ENCODE results near the gene HBZ.

DNA sequence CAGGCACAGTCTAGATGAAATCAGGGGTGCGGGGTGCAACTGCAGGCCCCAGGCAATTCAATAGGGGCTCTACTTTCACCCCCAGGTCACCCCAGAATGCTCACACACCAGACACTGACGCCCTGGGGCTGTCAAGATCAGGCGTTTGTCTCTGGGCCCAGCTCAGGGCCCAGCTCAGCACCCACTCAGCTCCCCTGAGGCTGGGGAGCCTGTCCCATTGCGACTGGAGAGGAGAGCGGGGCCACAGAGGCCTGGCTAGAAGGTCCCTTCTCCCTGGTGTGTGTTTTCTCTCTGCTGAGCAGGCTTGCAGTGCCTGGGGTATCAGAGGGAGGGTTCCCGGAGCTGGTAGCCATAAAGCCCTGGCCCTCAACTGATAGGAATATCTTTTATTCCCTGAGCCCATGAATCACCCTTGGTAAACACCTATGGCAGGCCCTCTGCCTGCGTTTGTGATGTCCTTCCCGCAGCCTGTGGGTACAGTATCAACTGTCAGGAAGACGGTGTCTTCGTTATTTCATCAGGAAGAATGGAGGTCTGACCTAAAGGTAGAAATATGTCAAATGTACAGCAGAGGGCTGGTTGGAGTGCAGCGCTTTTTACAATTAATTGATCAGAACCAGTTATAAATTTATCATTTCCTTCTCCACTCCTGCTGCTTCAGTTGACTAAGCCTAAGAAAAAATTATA, 25.7 kb downstream of the HBZ start:
- TF ChIP-seq CTCF (IDR thresholded peaks at IDR 0.05) (no peak), POLR2A (IDR thresholded peaks at IDR 0.05) (no peak)
